HG03378 (cell line): ENCODE results near the gene SMARCAL1.

Experiments used
- ATAC-seq: cut with Tn5 transposase; IDR thresholded peaks from one replicate; pipeline ENCODE4 v1.9.1; 2021; ENCODE audit warnings: mild to moderate bottlenecking, moderate library complexity; ENCODE audit not compliant: unreplicated experiment

SMARCAL1 gene

DNA sequence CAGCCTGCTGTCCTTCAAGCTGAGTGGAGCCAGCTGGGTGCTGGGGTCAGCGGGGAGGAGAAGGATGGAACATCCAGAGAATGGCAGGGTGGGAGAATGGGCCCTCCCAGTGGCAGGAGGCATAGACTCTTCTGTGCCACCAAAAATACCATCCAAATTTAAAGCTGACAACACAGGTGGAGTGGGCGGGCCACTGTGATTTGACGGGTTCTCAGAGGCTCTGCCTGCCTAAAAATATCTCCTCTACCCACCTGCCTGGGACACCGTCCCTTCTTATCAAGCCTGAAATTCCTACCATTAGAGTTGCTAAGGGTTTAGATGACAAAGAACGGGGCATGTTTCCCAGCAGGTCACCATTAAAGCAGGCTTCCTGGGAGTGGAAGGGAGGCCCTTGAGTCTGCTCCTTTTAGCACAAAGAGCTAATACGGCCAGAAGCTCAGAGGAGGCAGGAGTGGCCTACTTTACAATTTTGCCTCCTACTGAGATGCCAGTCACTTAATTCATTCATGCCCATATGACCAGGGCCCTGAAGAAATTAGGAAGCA lies 20.2 kb upstream of the SMARCAL1 start:
- no peak for ATAC-seq

DNA sequence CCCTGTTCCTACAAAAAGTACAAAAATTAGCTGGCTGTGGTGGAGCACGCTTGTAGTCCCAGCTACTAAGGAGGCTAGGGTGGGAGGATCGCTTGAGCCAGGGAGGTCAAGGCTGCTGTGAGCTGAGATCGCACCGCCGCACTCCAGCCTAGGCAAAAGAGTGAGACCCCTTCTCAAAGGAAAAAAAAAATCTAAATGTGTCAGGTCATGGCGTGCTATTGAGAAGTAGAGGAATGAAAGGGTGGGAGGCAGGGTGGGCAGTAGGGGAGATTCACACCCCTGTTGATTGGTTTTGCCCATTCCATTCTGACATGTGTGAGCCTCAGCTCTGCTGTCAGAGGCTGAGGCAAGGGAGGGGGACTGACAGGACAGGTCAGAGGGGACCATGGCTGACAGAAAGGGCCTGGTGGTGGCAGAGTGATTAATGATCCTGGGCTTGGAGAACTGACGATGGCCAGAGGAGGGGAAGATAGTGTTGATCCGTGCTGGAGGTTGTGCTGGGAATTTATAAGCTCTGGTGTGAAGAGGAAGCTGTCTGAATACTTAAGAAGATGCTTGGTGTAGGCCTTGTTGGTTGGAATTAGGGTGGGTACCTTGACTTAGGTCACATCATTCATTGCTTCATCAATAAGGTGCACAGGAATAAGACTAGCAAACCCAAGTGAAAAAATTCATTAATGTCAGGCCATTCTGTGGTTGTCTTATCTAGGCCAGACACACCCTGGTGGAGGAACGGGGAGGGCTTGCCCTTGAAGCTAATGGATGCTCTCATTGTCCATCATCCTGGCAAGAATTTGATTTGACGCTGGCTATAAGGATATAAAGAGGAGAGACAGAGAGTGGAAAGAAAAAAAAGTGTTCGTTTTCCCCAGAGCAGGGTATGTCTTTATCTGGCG lies 19.1 kb upstream of the SMARCAL1 start:
- ATAC-seq, result no peak

DNA sequence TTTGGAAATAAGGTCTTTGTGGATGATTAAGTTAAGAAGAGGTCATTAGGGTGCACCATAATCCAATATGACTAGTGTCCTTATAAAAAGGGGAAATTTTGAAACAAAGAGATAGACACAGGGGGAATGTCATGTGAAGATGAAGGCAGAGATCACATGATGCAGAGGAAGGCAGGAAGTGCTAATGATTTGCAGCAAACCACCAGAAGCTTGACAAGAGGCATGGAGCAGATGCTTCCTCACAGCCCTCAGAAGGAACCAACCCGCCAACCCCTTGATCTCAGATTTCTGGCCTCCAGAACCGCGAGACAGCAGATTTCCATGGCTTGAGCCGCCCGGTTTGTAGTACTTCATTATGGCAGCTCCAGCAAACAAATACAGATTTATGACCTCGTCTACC lies 17.4 kb upstream of the SMARCAL1 start:
- ATAC-seq, result no peak

DNA sequence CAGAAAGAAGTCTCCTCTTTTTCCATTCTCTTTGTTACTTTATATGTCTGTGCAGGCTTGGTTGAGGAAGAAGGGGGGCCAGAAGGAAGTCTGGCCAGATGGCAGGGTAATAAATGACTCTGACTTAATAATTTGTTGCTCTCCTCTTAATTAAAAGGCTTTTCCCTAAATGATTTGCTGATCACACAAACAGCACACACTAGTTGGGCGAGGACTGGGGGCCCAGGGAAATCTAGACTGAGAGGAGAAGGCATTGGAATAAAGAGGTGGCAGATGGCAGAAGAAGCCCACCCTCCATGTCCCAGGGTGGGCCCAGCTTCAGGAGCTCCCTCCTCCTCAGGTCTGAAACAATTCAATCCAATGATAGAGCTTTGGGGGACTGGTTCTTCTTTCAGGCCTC lies 12.7 kb upstream of the SMARCAL1 start:
- ATAC-seq, result no peak

DNA sequence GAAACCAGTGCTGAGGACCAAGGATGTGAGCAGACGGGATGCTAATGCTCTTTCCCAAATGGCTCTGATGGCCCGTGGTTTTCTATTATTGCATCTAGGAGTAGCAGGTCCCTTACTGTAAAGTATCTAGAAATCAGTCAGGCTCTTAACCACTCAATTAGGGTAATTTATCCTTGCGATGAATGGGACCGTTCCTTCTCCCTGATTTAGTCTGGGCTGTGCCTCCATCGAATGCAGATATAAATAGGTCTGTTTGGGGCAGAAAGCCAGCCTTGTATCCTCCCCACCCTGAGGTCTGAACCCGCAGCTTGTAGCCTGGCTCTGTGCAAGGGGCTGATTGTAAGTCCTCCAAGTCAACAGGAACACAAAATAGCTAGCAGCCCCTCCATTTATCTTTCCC lies 9.5 kb upstream of the SMARCAL1 start:
- ATAC-seq, result no peak

DNA sequence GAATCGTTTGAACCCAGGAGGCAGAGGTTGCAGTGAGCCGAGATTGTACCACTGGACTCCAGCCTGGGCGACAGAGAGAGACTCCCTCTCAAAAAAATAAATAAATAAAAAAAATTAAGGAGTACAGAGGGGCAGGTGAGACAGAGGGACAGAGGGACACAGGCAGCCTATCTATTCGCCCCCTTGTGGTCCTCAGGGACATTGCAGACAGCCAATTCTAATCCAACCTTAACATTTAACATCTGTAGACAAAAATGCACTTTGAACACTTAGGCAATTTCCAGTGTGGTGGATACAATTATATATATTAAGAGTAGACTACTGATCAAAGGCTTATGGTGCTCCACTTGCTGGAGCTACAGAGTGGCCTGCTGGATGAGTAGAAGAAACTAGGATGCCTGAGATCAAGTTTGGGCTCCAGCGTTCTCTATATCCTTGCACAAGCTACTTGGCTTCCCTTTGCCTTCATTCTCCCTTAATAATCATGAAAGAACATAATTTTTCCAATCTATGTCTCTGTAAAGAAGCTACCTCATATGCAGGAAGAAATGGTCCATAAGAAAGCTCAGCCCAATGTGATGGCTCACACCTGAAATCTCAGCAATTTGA lies 8.2 kb upstream of the SMARCAL1 start:
- ATAC-seq, result peak; percentile 58

DNA sequence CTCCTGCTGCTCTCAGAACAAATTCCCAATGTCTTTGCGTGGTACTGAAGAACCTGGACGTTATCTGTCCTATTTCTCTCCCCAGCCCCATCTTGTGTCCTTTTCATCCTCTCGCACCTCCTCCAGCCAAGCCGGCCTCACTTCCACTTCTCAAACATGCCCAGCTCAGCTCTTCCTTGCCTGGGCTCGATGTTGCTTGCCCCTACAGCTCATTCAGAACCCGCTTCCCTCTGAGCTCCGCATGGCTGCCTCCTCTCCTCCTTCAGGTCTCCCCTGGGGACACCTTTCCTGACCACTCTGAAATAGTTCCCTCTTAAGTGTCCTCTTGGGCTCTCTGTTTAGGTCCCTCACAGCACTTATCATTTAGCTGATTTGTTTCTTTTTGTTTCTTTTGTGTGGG lies 6.7 kb upstream of the SMARCAL1 start:
- ATAC-seq, result no peak

DNA sequence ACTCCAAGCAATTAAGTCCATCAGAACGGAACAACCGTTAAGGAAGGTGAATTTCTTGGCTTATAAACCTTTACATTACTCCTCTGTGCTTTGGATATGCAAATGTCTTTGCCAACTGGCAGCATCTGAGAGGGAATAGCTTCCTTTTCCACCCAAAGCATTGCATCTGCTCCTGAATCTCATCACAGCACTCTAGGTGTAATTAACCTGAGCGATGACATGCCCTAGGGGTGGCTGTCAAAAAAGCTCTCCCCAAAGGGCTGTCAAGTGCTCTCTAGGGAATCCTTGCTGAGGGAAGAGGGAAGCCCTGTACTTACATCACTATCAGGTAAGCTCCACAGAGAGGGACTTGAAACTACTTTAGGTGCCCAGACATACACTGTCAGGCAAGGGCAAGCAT lies 5.5 kb upstream of the SMARCAL1 start:
- no peak for ATAC-seq

DNA sequence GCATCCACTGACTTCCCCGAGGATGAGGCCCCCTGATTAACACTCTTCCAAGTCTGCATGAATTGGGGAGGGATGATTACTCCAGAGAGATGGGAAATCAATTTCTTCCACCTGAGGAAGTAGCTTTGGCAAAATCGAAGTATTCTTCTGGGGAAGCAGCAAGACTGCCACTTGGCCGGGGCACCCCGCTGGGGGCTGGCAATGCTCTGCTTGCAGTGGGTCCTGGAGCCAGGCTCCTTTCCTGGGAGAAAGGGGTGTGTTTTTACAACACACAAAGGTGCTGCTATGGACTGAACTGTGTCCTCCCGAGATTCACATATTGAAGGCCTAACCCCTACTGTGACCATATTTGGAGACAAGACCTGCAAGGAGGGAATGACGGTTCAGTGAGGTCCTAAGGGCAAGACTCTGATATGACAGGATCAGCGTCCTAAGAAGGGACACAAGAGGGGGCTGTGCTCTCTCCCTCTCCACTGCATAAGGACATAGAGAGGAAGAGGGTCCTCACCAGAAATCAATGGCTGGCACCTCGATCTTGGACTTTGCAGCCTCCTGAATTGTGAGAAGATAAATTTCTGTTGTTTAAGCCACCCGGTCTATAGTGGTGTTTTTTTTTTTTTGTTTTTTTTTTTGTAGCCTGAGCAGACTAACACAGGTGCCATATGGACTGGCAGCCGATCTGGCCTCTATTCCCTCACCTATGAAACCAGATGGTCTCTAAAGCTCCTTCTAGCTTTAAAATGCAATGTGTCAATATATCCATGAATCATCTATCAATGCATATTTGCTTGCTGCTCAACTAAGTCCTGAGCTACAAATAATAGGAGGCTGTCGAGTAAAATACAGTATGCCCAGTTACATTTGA lies 3.6 kb upstream of the SMARCAL1 start:
- no peak for ATAC-seq

DNA sequence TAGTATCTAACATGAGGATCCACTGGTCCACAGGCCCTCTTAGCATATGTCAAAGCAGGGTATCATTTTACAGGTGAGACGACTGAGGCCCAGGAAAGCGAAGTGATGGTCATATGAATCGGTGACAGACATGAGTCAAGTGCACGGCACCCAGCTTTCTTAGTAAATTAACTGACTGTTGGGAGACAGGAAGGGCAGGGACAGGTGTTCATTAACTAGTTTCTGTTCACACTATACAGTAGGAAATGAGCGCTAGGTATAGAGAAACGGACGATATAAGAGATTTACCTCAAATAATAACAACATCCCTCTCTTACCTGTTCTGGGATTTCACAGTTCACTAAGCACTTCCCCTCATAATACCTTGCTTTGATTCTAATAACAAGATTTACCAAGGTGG lies 1.7 kb upstream of the SMARCAL1 start:
- ATAC-seq, result no peak

DNA sequence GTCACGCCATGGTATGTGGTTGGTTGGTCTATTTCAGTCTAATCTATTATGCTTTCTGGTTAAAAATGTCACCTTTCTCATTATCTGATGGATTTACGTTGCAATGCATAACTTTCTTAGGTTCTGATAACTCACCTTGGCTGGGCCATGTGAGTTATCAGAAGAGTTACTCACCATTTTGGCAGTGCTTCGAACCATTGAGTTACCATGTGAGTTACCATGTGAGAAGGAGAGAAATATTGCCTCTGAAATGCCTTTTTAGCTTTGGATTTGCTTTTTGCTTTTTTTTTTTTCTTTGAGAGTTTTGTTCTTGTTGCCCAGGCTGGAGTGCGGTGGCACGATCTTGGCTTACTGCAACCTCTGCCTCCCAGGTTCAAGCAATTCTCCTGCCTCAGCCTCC lies 1.6 kb downstream of the SMARCAL1 start:
- ATAC-seq, result no peak

DNA sequence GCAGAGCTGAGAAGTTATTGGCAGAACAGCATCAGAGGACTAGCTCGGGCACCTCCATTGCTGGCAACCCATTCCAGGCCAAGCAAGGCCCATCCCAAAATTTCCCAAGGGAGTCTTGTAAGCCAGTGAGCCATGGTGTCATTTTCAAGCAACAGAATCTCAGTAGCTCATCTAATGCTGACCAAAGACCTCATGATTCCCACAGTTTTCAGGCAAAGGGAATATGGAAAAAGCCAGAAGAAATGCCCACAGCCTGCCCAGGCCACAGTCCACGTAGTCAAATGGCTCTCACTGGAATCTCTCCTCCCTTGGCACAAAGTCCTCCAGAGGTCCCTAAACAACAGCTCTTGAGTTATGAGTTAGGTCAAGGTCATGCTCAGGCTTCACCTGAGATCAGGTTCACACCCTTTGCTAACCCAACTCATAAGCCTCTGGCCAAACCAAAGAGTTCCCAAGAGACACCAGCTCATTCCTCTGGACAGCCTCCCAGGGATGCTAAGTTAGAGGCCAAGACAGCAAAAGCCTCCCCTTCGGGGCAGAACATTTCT lies 2.6 kb downstream of the SMARCAL1 start:
- no peak for ATAC-seq

DNA sequence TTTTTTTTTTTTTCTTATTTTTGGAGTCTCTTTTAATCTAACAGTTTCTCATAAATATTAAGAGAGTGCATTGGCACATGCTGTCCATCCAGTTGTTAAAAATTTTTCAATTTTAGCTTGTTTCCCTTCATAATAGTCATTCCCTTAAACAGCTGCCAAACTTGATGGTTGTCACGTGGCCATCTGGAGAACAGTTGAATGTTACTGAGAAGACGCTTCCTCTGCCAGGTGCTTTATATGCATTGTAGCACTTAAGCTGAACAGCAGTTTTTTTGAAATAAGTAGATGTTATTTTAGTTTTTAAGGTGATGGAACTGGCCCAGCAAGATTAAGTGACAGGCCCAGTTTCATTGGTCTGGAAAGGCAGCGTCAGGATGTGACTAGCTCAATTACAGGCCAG lies 3.3 kb downstream of the SMARCAL1 start:
- no peak for ATAC-seq

DNA sequence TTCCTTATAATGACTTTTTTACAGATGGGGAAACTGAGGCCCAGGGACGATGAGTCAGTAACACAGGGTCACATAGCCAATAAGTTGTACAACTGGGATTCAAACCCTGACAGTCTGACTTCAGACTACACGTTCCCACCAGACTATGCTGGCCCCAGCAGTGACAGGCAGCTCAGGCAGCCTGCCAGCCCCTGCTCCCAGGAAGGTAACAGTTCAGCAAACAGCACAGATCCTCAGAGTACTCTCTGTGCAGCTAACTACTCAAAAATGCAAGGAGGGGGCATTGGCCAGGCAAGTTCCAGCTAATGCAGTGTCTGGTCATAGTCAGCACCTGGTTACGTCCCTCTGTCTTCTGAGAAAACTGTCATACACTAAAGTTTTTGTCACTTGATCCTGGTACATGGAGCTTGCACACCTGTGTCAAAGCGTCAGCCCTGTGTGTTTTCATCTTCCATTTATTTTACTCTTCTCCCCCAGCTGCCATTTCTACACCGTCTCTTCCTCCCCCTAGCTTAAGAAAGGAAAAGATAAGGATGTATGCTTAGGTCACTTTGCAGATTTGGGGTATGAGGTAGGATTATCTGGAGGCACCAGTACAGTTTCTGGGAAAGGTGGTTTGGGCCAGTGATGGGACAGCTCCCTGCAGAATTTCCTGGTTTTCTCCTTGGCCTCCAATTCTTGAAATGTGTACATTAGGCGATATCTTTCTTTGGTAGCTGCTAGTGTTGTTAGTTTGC lies 4.5 kb downstream of the SMARCAL1 start:
- ATAC-seq, result no peak

DNA sequence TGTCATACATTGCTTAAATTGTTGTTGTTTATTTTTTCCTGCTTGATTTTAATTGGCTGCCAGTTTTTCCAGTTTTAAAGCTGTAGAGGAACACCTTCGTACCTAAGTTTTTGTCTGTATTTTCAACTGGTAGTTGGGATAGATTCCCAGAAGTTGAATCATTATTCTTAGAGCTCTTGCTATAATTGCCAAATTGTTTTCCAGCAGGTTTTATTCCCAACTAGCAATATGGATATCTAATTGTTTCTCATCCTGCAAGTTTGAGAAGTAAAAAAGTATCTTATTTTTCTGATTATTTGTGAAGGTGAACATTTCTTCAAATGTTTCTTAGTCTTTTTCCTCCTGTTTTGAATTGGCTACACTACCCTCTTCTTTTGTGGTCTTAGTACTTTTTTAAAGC lies 6.7 kb downstream of the SMARCAL1 start:
- no peak for ATAC-seq

DNA sequence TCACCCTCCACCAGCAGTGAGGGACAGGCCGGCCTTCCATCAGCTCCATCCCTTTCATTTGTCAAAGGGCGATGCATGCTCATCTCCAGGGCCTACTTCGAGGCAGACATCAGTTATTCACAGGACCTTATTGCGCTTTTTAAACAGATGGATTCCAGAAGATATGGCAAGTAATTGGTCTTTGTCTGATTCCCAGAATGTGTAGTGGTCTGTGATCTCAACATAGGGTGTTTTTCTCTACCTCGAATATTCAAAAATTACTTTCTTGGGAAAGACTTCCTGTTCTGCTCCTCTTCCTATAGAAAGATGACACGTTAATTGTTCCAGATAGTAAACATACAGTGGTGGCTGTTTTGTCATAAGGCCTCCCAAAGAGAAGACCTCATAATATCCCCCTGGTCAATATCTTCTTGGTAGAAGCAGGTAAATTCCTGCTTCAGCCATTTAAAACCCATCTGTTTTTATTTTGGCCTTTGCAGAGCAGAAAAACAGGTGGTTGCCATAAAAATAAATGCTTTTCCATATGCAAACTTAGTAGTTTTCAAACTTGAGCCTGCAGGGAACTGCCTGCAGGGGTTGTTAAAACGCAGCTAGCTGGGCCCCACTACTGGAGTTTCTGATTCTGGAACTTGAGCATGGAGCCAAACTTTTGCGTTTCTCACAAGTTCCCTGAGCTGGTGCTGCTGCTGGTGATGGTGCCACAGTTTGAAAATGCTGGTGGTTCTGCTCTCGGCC lies 8.2 kb downstream of the SMARCAL1 start:
- no peak for ATAC-seq

DNA sequence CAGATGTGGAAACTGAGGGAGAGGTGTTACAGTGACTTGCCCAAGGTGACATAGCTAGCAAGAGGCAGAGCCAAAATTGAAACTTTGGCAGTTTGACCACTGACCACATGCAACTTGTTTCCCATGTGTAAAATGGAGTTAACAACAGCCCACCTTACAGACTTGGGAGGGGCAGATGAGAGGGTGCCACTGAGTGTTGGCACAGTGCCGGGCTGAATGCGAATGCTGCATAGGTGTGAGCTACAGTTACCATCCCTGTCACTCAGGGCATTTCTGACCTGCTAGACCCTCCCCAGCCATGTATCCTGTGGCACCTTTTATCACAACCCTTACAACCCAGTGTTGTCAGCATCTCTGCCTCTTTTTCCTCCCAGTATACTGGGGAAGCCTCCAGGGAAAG lies 10.8 kb downstream of the SMARCAL1 start:
- no peak for ATAC-seq

DNA sequence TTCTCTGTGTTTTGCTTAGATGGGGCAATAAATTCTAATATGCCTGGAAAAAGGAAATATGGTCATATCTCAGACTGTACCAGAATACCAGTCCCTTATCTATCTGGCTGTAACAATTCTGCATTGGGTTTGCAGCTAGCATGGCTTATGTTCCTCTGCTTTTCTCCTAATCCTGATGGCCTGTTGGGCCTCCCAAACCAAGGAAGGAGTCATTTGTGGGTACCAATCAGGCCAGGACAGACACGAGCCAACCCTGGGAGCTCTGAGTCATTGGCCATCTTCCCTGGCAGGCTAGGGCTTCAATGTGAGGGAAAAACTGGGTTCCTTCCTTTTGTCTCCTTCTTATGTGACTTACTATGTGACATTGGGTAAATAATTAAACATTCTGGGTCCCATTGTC lies 12.0 kb downstream of the SMARCAL1 start:
- ATAC-seq, result no peak

DNA sequence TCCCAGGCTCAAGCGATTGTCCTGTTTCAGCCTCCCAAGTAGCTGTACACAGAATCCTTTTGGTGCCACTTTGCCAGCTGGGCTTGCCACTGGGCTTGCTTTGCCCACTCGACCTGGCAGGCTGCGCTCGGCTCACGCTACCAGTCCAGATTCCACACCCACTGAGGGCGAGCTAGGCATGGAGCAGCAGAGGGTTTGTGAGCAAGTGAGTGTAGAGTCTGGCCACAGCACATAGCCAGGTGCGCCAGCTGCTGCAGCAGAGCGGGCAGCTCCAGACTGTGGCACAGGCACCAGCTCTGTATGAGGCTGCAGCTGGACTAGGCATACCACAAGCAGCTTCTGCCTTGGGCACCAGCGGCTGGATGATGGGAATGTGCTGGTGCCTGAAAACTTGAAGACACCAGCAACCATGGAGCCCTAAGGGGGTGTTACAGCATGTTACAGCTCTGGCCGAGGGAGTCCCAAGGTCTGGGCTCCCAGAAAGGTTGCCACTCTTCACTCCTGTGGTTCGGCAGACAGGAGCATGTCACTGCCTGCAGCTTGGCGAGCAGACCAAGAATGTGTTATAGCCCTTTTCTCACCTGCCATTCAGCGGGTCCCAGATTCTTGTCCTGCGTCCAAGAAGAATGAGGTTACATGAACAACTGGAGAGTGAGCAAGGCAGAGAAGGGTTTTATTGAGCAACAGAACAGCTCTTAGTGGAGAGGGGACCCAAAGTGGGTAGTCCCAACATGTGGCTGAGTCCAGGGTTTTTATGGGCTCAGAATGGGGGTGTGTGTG lies 12.9 kb downstream of the SMARCAL1 start:
- ATAC-seq, result no peak
